Endometrium (tissue), 2 donors: ENCODE measurements around the gene DBNDD1.
"Not testable (repeated sequence)": the region's sequence is repeated elsewhere in the genome, so short reads cannot be mapped to it uniquely, and the experiment has no call there.

Experiments used
- FAIRE-seq: peaks from 2 replicates; lab custom pipeline; 2012; peaks lifted over from hg19 to GRCh38; lab: Jason Lieb, UNC
- donor health status: control.
- donor health status: control.

Gene DBNDD1

DNA sequence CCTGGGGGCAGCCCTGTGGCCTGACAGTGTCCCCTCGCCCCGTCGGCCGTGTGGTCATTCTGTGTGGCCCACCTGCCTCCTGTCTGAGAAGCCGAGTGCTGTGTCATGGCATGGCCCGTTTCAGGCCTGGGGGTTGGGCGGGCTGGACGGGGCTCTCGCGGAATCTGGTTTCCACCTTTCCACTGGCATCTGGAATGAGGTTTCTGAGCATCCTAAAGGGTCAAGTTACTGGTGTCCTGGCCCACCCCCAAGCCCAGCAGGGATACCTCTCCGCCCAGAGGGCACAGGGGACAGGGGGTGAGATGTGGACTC is 7.8 kb downstream of the DBNDD1 start:
- FAIRE-seq, result no peak

DNA sequence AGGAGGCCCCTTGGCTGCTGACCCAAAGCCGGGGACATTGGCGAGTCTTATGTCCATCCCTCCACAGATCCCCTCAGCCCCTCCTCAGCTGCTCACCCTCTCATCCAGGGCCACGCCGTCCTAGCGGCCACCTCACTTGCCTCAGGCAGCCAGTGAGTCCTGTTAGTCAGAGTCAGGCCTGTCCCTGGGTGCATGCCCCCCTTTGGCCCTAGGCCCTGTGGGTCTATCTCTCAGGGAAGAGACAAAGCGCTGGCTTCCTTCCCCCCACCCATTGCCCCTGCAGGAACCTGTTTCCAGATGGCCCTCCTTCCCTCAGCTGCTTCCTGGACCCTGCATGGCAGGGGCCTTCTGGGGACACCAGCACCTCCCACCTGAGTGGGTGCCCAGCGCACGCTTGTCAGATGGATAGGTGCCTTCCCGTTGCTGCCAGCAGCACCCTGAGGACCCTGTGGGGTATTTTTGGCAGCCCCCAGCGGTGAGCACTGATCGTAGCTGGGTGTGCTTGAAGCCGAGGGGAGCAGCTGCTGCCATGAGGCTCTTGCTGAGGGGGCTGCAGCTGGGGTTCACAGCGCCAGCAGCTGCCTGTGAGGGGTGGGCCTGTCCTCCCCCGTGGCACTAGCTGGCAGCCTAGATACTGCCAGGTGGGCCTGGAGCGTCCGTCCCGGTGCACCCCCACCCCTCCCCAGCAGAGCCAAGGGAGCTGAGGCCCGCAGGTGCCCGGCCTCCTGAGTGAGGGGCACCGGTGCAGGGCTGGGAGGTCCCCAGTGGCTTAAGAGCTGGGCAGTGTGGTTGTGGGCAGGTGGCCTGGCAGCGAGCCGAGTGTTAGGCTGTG is 8.4 kb downstream of the DBNDD1 start:
- no peak for FAIRE-seq

DNA sequence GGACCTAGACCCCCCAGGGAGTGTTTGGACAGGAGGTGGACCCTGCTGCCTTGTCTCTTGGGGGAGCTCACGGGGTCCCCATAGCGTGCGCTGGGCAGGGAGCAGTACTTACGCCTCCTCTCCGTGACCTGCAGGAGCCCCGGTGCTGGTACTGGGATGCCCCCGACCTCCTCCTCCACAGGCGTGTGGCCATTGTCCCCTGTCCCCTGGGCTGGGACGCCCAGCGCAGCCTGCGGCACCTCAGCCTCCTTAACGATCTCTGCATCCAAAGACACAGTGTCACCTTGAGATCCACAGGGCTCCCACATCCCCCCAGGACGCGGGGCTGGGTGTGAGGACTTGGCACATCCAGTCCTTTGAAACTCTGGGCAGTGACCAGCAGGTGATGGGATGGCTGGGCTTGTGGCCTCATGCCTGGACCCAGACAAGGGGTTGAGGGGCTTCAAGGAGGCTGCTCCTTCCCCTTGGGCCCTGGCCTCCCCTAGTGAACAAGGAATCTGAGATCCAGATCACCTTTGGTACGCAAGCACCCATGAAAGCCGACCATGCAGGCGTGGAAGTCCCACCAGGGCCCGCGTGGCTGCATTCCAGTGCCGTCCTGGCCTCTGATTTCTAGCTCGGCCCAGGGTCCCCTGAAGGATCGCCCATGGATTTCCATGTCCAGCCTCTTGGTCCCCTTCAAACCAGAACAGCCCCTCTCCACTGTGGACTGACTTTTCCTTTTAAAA is 9.9 kb downstream of the DBNDD1 start:
- no peak for FAIRE-seq

DNA sequence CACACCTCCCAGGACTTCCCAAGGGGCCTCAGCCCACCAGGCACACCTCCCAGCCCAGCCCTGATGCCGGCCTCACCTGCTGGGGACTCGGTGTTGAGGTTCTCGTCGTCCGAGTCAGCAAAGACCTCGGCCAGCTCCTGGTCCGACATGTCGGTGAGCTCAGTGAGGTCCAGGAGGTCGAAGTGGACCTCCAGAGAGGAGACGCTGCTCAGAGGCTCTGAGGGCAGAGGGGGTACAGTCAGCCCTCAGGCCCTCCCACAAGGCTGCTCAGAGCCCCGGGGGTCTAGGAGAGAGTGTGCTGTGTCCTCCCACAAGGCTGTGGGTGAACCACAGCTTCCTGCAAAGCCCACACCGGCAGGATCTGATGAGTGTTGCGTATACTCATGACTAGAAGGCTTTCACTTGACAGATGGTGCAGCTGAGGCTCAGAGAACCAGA is 10.5 kb downstream of the DBNDD1 start:
- FAIRE-seq, result no peak

DNA sequence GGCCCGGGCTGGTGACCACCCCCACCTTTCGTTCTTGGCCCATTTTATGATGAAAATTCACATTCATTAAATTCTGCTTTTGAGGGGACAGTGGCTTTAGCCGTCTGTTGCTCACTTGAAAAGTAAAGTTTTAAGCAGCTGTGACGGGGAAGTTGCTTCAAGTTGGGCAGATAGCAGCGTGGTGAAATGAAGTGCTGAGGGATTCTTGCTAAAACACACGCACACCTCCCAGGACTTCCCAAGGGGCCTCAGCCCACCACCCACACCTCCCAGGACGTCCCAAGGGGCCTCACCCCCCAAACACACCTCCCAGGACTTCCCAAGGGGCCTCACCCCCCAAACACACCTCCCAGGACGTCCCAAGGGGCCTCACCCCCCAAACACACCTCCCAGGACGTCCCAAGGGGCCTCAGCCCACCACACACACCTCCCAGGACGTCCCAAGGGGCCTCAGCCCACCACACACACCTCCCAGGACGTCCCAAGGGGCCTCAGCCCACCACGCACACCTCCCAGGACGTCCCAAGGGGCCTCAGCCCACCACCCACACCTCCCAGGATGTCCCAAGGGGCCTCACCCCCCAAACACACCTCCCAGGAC is 11.5 kb downstream of the DBNDD1 start:
- FAIRE-seq, result not testable (repeated sequence)

DNA sequence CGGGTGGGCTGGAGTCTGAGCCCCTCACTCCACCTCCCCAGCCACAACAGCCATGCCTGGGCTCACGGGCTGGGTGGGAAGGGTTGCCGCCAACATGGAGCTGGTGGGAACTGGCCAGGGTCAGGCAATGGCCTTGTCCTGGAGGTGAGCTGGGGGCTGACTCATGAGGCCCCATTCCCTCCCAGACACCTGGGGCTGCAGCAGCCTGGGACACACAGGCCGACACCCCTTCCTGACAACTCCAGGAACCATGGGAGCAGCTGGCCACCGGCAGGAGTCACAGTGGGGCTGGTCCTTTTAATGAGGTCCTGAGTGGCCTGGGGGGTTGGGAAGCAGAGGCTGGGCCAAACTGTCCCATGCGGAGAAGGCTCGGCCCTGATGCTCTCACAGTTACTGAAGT is 12.2 kb downstream of the DBNDD1 start:
- no peak for FAIRE-seq

DNA sequence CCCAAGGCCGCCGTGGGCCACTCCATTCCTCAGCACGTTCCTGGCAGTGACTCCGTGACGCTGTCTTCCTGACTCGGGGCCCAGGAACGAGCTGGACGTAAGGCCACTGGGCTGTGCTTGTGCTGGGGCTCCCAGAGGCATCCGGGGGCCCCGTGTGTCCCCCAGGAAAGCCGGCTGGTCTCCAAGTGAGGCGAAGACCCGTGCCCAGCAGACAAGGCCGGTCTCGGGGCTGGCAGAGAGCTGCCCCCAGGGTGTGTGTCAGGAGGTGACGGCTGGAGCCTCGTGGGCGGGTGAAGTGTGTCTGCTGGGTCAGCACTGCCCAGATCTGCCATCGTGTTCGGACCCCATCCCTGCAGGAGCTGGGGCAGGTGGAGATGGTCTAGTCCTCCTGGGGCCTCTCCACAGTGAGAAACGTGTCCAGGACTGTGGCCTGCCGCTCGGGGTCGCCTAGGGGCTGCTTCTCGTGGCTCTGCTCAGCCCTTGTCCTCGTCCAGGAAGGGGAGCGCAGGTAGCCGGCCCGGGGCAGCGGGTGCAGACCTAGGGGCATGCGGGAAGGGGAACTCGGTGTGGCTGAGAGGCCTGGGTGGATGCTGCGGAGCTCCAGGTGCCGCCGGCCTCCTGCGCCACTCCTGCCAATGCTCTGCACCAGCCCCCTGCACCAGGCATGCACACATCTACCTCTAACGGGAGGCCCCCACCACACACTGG is 13.1 kb downstream of the DBNDD1 start:
- FAIRE-seq, result no peak

DNA sequence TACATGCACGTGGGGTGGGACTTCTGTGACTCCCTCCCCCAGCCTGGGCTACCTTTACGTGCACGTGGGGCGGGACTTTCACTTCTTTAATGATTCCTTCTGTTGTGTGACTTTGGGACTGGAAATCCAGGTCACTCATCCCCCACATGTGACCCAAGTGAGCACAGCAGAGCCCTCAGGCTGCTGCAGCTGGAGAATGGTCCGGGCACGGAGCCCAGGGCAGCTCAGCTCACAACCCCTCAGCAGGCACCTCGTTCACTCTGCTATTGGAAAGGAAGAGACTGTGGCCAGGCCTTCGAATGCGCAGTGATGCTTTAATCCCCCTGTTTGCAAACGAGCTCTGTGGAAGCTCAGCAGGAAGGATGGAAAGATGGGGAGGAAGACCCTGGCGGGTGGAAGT is 14.7 kb downstream of the DBNDD1 start:
- FAIRE-seq, result no peak

DNA sequence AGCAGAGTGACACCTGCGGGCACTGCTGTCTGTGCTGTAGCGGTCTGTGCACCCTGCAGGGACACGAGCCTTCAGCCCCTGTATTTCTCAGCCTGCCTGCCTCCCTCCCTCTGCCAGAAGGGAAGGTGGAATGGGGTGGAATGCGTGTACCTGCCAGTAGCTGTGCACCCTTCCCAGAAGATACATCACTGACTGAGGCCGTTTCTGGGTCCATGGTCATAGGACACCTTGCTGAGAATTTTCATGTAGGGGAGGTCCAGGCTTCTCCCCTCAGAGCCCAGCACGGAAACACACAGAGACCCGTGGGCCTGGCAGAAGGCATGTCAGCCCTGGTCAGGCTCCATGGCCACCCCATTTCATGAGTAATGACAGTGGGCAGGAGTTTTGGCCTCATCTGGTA is 16.5 kb downstream of the DBNDD1 start:
- no peak for FAIRE-seq

DNA sequence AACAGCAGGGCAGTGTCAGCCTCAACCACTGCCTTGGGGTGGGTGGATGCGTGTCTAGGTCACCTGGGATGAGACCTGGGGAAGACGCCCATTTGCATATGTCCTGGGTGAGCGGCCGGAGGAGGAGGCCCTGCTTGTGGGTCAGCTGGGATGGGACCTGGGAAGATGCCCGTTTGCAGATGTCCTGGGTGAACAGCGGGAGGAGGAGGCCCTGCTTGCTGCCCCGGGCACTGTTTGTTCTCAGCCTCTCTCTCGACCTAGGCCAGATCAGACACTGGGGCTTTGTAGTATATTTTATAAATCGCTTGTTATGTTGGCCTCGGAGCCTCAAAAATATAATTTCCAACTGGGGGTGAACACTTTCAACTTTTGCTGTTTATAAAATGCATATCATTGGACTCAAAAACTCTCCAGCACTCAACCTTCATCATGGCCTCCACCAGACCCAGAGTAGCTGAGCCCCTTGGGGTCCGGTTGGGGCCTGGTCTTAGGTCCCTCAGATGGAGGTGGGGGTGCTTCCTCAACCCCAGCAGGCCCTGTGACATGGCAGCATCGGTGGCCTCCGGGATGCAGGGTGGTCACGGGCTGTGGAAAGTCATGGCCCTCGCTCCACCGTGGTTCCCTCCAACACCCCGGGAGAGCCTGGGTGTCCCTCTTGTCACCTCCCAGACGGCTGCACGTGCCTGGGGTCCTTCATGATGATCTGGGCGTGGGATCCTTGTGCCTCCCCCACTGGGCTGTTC is 17.3 kb downstream of the DBNDD1 start:
- FAIRE-seq, result no peak

DNA sequence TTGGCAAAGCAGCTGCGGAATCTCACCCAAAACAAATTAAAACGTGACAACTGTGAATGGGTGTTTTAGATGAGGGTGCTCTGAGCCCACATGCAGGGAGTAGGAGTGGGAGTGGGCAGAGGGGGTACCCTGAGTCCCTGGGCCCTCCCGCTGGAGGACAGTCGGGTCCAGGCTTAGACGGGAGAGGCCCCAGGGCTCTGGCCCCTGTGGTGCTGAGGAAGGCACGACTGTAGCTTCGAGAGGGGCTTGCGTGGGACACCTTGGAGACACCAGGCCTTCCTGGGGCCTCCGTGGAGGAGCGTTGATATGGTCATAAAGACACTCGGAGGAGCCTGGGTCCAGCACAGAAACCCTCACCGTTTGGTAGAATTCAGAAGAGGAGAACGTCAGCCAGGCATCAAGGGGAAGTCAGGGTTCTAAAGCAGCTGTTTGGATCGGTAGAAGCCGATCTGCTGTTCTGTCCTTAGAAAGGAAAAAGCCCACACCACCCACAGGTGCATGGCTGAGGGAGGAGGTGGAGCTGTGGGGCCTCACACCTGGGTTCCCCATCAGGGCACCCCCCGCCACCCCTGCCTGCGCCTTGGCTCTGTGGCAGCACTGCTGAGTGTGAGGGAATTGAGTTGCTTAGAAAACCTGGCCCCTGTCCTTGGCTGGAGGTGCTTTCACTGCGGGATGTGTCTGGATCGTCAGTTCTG is 18.4 kb downstream of the DBNDD1 start:
- no peak for FAIRE-seq

DNA sequence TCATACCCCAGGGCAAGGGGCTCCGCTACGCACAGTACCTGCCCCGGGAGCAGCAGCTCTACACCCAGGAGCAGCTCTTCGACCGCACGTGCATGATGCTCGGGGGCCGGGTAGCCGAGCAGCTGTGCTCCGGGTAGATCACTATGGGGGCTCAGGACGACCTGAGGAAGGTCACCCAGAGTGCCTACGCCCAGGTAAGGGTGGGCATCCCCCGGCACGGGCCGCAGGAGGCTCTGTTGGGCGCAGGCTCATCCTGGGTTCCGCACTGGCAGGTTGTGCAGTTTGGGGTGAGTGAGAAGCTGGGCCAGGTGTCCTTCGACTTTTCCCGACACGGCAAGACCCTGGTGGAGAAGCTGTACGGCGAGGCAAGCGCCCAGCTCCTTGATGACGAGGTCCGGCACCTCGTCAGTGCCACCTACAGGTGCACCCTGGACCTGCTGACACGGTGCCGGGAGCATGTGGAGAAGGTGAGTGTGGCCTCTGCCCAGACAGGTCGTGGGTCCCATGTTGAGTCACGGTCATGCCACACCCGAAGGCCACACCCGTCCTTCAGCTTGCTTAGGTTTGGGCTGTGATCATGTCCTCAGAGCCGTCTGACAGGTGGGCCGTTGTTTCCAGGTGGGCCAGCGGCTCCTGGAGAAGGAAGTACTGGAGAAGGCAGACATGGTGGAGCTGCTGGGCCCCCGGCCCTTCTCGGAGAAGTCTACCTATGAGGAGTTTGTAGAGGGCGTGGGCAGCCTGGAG is 19.3 kb downstream of the DBNDD1 start:
- no peak for FAIRE-seq

DNA sequence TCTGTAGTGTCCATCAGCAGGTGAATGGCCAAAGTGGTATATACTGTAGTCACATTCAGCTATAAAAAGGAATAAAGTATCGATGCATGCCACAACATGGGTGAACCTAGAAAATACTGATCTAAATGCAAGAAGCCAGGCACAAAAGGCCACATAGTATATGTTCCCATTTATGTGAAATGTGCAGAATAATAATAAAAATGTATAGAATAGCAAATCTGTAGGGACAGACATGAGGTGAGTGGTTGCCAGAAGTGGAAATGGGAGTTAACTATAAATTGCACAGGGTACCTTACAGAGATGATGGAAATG is 23.1 kb downstream of the DBNDD1 start:
- FAIRE-seq, result no peak

DNA sequence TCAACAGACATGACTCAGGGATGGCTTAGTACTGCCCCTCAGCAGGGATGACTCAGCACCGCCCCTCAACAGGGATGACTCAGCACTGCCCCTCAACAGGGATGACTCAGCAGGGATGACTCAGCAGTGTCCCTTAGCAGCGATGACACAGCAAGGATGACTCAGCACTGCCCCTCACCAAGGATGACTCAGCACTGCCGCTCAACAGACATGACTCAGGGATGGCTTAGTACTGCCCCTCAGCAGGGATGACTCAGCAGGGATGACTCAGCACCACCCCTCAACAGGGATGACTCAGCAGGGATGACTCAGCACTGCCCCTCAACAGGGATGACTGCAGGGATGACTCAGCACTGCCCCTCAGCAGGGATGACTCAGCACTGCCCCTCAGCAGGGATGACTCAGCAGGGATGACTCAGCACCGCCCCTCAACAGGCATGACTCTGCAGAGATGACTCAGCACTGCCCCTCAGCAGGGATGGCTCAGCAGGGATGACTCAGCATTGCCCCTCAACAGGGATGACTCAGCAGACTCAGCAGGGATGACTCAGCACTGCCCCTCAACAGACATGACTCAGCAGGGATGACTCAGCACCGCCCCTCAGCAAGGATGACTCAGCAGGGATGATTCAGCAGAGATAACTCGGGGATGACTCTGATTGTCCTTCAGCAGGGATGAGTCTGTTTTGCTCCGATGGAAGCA is 23.6 kb downstream of the DBNDD1 start:
- FAIRE-seq, result not testable (repeated sequence)

DNA sequence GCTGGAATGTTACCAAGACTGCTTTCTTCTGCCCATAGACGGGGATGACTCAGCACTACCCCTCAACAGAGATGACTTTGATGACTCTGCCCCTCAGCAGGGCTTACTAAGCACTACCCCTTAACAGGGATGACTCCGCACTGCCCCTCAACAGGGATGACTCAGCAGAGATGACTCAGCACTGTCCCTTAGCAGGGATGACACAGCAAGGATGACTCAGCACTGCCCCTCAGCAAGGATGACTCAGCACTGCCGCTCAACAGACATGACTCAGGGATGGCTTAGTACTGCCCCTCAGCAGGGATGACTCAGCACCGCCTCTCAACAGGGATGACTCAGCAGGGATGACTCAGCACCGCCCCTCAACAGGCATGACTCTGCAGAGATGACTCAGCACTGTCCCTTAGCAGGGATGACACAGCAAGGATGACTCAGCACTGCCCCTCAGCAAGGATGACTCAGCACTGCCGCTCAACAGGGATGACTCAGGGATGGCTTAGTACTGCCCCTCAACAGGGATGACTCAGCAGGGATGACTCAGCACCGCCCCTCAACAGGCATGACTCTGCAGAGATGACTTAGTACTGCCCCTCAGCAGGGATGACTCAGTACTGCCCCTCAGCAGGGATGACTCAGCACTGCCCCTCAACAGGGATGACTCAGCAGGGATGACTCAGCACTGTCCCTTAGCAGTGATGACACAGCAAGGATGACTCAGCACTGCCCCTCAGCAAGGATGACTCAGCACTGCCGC is 24.4 kb downstream of the DBNDD1 start:
- not testable (repeated sequence) for FAIRE-seq

DNA sequence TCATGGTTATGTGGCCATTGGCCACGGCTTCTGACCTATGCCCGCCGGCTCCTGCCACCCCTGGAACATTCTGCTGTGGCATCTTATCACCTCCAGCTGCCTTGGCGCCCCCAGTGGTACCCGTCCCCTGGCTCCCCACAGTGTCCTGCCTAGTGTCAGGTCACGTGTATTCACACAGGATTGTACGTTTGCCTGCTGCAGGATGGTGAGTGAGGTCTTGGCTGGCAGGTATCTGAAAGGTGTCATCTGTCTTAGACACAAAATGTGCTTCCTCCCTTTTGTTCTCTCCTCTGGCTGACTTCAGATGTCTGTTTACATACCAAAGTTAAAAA is 24.9 kb downstream of the DBNDD1 start:
- no peak for FAIRE-seq

DNA sequence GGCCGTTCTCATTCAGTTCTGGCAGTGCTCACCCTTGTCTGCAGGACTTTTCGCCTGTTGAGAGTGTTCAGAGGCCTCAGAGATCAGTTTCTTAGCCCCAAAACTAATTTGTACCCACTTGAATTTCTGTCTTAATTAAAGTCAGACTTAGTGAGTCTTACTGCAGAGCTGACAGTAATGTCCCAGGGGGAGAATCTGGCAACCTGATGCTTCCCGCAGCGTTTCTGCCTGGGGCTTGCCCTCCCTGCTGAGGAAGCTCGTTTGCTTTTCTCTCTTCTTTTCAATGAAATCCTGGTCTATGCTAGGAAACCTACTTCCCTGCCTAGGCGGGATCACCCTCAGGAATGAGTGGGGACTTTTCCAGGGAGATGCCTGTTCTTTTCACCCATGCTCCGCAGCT is 25.3 kb downstream of the DBNDD1 start:
- no peak for FAIRE-seq

DNA sequence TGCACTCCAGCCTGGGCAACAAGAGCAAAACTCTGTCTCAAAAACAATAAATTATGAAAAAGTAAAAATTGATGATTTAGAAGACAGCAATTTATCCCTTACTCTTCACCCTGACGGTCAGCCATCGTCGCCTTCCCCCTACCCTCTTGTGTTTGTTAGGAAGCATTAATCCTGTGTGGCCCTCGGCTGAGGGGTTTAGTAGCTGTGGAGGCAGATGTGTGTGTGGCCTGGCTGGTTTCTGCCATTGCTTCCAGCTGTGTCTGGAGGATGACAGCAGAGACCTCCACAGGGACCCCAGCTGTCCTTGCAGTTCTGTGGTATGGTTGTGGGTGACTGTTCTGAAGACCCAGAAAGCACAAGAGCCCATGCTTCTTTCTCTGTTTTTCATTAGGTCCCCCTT is 25.9 kb downstream of the DBNDD1 start:
- FAIRE-seq, result no peak

DNA sequence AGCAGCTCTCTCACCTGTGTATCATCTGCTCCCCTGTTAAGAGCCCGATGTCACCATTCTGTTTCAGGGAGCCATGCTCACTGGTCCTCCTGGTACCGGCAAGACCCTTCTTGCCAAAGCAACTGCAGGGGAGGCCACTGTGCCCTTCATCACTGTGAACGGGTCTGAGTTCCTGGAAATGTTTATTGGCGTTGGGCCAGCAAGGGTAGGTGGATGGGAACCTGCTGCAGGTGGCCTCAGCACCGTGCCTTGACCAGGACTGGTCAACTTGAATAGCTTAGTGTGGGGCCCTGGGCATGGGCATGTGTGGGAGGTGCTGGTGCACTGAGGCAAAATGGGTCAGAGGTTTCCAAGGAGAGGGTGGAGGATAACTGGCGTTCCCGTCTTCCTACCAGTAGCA is 28.5 kb downstream of the DBNDD1 start:
- FAIRE-seq, result no peak

DNA sequence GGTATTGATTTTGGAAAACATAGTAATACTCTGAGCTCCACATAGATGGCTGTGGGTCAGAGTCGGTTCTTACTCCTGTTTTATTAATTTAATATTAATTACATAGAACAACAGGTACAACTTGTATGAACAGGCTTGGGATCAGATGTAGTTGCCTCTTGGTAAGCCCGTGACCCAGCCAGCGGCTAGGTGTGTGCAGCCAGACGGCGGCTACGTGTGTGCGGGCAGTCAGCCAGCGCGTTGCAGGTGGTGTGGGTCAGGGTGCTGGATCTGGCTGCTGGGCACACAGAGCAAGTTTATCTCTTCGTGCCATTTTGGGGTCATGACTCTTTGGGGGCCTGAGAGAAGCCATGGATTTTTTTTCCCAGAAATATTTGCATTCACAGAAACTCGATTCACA is 30.3 kb downstream of the DBNDD1 start:
- no peak for FAIRE-seq
